HG03139 (cell line): ENCODE data around the gene SMIM11.
"Not testable (repeated sequence)": the region's sequence is repeated elsewhere in the genome, so short reads cannot be mapped to it uniquely, and the experiment has no call there.

ENCODE experiments used
- ATAC-seq: cut with Tn5 transposase; IDR thresholded peaks from one replicate; pipeline ENCODE4 v1.9.1; 2021; ENCODE audit not compliant: unreplicated experiment

SMIM11 gene

DNA sequence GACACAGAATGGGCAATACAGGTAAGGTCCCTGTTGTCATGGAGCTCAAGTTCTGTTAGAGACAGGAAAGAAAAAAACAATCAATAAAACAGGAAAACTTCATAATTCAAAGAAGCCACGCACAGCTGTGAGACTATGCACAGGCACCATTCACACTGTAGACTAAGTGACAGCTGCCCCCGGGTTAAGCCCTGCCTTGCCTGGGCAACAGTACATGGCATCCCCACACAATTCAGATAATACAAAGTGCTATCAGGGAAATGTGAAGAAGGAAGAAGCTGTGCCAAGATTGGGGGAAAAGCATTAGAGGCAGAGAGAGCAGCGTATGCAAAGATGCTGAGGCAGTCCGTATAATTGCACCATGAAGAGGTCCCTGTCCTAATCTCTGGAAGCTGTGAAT lies 20.5 kb upstream of the SMIM11 start:
- no peak for ATAC-seq

DNA sequence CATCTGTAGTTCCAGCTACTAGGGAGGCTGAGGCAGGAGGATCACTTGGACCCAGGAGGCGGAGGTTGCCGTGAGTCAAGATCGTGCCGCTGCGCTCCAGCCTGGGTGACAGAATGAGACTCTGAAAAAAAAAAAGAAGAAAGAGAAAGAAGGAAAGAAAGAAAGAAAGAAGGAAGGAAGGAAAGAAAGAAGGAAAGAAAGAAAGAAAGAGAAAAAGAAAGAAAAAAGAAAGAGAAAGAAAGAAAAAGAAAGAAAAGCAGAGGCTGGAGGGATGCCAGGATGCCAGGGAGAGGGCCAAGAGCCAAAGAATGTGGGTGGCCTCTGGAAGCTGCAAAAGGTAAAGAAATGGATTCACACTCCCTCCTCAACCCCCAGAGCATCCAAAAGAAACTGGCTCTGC lies 19.7 kb upstream of the SMIM11 start:
- no peak for ATAC-seq

DNA sequence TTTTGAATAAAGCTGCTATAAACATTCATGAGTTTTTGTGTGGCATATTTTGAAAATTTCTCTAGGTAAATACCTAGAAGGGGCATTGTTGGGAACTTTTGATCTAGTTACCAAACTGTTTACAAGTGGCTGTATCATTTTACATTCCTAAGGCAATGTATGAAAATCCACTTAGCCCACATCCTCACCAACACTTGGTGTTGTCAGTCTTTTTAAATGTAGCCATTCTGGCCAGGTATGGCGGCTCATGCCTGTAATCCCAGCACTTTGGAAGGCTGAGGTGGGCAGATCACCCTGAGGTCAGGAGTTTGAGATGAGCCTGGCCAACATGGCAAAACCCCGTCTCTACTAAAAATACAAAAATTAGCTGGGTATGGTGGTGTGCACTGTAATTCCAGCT lies 17.4 kb upstream of the SMIM11 start:
- ATAC-seq, result no peak

DNA sequence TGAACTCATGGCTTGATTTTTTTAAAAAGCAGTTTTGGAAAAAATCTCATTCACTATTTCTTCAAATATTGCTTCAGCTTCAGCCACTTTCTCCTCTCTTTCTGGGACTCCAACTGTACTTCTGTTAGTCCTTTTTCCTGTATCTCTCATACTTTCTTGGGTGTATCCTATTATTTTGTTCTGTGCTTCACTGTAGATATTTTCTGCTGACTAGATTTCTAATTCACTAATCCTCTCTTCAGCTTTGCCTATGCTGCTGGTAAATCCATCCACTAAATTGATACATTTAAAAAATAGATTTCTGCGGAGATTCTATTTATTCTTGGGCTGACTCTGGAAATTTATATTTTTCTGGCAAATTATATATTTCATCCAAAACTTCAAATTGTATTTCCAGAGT lies 16.4 kb upstream of the SMIM11 start:
- no peak for ATAC-seq

DNA sequence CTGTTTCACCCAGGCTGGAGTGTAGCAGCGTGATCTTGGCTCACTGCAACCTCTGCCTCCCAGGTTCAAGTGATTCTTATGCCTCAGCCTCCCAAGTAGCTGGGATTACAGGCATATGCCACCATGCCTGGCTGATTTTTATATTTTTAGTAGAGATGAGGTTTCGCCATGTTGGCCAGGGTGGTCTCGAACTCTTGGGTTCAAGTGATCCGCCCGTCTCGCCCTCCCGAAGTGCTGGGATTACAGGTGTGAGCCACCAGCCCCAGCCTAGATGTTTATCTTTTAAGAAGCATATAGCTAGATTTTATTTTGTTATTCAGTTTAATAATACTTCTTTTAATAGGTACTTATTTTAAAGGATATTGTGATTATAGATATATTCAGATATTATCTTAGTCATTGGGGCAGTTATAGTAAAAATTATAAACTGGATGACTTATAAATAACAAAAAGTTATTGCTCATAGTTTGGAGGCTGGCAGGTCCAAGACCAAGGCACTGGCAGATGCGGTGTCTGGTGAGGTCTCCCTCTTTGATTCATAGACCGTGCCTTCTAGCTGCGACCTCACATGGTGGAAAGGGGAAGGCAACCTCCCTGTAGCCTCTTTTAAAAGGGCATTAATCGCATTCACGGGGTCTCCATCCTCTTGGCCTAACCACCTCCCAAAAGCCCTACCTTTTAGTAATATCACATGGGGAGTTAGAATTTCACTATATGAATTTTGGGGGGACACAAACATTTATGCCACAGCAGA lies 14.6 kb upstream of the SMIM11 start:
- ATAC-seq, result no peak

DNA sequence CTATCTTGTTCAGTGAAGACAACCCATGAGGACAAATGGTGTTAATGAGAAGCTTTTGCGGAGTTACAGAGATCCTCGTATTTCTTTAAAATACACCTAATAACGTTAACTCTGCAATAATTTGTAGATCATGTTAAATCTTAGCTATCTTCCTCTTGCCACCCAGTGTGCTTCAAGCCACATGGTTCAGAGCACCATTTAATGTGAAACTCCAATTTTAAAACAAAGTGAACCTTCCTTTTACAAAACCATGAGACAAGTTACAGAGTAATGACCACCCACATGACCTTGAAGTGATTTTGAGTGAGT lies 13.2 kb upstream of the SMIM11 start:
- no peak for ATAC-seq

DNA sequence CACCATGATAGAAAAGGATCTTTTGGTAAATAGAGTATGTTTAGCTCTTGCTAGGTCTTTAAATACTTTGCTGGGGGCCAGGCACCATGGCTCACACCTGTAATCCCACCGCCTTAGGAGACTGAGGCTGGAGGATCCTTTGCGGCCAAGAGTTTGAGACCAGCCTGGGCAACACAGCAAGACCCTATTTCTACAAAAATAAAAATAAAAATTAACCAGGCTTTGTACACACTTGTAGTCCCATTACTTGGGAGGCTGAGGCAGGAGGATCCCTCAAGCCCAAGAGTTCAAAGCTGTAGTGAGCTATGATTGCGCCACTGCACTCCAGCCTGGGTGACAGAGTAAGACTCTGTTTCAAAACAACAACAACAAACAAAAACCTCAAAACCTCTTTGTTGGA lies 12.6 kb upstream of the SMIM11 start:
- ATAC-seq, result no peak

DNA sequence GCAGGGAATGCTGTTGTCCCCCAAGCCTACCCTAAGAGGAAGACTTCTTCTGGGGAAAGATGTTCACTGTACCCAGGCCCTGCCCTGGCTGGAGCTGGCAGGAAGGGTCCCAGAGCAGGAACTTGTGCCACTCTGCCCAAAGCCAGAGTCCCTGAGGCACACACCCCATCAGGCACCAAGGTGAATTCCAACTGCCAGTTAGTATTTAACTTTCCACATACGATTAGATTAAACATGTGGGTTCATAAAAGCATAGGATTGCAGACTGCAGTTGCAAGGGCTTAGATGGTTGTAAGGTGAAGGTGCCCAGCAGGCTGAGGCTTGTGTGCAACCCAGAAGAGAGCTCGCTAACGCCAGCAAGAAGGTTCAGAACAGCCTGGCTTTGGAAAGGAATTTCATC lies 11.6 kb upstream of the SMIM11 start, which contains the start of gene KCNE2:
TSS of gene KCNE2 (plus strand) at position 274 of the 400 bp plus-strand sequence. CDS start 6,473 bp downstream, outside the sequence.
- no peak for ATAC-seq

DNA sequence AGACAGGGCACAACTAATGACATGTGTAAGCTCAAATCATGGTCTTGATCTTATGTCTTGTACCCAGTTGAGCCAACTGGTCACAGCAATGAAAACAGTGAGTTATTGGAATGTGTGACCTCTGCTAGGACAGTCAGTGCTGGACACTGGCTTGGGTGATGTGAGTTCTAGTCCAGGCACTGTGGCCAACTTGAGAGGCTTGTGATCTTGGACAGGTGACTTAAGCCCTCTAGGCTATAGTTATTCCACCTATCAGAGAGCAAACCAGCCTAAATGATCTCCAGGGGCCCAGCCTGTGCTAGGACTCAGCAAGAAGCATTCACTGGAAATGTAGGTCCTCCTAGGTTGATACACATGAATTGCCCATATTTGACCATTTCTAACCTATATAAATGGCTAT lies 10.4 kb upstream of the SMIM11 start:
- no peak for ATAC-seq

DNA sequence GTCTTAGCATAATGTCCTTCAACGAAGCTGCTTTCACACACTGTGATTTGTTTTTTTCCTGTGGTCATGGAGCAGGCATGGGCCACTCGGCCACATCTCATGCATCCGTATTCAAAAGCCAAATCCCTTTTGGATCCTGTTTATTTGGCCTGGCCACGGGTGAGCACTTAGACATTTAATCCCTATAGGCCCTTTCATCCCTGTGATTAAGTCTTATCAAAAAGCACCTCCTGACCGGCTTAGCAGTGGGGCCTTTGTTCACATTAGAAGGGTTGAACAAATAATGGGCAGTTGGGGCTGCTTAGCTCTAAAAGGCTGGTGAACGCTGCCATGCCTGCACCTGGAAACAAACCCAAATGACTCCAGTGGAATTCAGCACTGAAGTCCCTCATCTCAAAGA lies 9.5 kb upstream of the SMIM11 start:
- no peak for ATAC-seq

DNA sequence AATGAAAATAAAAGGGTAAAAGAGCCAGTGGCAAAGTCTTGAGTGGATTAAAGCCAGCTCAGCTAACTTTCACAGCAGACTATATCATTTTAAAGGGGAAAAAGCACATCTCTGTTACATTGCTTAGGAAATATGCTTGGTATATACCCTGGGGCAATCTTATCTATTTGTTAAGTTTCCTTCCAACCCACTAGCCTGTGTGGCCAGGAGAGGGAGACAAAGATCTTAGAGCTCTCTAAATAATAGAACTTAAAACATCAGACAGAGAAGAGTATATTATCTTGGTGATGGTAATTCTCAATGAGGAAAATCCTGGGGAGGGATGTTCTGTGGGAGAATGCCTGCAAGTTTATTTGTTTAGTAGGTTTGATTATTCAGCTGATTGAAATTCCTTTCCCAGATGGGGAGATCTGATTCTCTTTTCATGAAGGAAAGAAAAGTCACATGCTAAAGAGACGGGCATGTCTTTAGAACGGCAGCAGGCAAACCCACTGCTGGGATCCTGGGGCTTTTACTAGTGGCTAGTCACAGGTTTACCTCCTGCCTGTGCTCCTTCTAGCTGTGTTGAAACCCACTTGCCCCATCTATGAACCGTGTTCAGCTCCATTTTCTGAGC lies 7.9 kb upstream of the SMIM11 start:
- no peak for ATAC-seq

DNA sequence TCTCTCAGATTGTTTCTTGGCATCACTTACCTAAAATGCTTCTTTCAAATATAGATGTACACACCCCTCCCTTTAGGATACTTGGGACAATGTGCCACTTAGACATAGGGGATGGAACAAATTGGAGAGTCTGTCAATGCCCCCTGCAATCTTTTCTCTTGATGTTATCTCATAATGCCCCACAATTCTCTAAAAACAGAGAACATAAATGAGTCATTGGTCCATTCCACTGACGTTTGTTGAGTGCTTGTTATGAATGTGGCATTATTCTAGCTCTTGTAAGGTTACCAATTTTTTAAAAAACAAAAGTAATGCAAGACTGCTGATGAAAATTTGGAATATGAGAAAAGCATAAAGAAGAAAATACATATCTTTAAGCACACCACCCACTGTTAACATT lies 5.6 kb upstream of the SMIM11 start:
- ATAC-seq, result no peak

DNA sequence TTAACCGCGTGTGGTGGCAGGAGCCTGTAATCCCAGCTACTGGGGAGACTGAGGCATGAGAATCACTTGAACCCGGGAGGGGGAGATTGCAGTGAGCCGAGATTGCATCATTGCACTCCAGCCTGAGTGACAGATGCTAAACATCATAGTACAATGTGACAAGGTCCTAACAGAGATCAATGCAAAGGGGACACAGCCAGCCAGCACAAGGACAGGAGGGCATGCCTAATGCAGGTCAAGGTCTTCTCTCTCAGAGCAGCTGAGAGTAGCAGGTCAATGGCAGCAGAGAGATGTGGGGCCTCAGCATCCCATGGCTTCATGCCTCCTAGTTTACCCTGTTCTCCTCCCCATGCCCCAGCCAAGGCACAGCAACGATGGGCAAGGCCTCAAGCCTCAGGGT lies 3.0 kb upstream of the SMIM11 start:
- no peak for ATAC-seq

DNA sequence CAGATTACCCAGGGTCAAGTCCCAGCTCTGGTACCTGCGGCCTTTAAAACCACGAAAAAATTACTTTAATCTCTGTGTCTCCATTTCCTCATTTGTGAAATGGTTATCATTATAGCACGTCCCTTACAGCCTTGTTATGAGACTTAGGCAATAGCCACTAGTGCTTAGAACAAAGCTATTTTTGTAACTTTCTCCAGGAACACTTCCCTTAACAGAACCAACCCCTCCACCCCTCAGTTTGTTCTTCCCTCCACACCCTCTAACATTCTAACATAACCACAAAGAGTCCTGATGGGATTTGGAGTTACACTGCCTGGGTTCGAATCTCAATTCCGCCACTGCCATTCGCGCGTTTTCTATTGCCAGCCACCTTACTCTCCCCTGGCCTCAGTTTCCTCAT lies 845 bp upstream of the SMIM11 start:
- ATAC-seq, result not testable (repeated sequence)

DNA sequence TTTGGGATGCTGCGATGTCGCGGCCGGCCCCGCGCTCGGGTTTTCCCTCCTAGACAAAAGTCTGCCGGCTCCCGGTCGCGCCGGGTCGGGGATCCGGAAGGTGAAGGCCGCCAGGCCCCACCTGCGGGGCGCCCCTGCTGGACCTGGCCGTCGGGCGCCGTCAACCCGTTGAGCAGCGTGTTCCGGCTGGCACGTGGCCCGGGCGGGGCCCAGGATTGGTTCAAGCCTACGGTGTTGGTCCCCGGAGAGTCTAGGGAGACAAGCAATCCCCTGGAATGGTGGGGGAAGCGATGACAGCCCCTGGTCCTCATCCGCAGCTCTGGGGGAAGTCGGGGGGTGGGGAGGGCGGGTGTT lies 289 bp downstream of the SMIM11 start:
- peak; percentile 64 for ATAC-seq

DNA sequence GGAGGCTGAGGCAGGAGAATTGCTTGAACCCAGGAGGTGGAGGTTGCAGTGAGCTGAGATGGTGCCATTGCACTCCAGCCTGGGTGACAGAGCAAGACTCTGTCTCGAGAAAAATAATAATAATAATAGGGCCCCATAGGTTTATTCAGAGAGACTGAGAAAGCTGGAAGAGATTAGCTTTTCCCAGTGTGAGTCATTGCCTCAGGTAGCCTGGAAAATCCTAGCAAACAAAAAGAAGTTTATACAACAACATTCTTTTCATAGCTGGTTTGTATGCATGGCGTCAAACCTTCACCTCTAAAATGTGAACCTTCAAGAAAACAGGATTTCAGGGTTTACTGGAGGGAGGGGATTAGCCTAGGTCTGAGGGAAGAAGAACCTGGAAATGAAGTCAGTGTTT lies 7.8 kb downstream of the SMIM11 start:
- ATAC-seq, result not testable (repeated sequence)

DNA sequence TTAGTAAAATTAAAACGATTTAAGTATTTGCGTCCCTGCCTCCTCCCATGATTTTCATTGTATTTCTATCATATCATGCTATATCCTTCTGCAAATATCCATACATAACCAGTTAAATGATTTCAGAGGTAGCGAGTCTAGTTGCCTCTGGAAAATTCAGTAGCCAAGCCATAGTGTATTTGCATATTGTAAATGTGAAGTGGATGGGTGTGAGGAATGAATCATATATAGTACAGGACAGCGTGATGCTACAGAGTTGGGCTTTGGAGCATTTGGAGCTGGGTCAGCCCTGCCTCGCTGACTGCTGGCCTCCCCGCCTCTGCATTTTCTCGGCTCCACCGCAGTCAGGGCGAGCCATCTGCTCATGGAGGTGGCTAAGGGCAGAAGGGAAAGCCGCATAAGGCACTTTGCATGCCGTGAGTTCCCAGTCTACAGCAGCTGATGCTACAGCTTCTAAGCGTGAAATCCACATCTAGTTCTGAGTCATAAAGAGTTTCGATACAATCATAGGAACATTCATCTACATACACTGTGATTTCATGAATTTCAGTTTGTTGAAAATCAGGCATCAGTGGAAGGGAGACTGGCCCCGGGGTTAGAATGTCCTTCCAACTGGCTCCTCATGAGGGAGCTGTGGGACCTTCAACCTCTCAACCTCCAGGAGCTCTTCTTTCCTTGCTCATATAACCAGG lies 8.6 kb downstream of the SMIM11 start:
- ATAC-seq, result not testable (repeated sequence)

DNA sequence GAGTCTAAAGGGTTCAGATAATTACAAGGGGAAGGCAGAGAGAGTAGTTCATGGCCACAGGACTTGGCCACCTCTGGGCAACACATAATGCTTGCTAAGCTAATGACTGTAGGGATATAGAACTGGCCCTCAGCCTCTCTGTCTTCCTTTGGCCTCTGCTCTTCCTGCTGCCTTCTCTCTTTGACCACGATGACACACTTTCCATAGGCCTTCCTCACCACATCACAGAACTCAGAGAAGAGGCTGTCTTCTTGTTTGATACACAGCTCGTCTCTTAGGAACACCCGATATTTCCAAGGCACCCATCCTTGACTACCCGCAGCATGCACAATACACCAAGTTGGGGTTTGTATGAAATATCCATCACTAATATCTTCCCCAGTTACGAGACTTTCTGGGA lies 25.2 kb downstream of the SMIM11 start:
- ATAC-seq, result not testable (repeated sequence)

DNA sequence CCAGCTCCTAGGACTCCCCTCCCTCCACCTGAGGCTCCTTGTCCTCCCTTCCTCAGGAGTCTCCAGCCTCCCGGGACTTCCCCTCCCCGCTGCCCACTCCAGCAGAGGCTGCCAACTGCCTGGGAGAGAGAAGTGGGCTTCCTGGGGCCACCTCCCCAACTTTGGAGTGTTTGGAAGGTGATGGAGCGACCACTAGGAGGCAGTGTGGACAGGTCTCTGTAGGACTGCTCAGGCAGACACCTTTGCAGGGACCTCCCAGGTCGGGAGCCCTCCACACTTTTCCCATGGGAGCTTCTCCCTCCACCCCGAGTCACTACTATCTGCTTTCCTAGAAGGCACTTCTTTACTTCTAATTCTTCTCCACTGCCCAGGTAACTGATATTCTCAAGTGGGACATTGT lies 29.4 kb downstream of the SMIM11 start:
- ATAC-seq, result not testable (repeated sequence)

DNA sequence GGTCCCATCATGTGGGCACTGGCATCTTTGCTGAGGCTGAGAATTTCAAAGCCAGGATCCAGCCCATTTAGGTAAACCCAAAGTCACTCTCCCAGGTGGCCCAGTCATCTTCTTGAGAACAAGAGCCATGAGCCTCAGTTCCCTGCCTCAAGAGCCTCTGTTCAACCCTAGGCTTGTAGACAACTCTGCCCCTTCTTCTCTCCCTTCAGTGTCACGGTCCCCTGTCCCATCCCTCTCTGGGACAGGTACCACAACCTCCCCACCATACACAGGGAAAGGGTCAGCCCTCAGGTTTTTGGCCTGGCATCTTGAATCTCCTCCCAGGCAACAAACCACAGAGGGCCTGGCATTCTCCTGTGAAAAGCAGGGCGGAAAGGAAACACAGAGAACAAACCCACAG lies 30.4 kb downstream of the SMIM11 start:
- not testable (repeated sequence) for ATAC-seq

DNA sequence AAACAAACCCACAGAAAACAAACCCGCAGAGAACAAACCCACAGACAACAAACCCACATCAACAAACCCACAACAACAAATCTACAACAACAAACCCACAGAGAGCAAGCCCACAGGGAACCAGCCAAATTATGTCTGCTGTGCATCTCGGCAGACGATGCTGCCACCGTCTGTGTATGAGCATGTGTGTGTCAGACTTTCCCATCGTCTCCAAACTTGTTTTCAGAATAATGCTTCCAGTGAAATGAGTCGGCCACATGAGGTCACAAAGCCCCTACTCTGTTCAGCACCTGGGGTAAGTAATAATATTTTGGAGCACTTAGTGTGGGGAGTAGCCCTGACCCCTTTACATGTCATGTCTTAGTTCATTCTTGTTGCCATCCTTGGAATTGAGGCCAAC lies 30.8 kb downstream of the SMIM11 start:
- ATAC-seq, result not testable (repeated sequence)

DNA sequence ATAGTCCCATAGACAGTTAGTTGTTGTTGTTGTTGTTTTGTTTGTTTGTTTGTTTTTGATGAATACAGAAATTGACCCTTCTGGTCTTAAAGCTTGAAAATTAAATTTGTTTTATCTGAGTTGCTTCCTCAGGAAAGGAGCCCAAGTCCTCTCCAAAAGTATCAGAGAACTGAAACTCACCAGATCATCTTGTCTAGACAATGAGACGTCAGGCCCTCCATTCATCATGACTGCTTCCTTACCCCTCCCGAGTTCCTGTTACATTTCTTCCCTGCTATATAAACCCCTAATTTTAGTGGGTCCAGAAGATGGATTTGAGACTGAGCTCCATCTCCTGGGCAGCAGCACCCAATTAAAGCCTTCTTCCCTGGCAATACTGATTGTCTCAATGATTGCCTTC lies 31.4 kb downstream of the SMIM11 start:
- ATAC-seq, result not testable (repeated sequence)
